ENCODE results near the gene THUMPD3. TPM values are rescaled to one million over a fixed set of nuclear protein-coding genes. Genes with fewer than 3 reads are reported as not detected.

Gene THUMPD3
- total and polyA plus RNA-seq, 2 of the 13 experiments (the other 11 are each of a cell fraction or from before 2014, with no cell fraction given) = 31.2 to 44.1 TPM

GRCh38 chr3:9422712-9423424, 60.0 kb downstream of the THUMPD3 start (continued):
- TF ChIP-seq ZNF343 (CRISPR knock-in tag; IDR thresholded peaks at IDR 0.05) (0 out of 2 replicates have a peak, but pooled peaks have one; percentile 77), ZNF263 (CRISPR knock-in tag; IDR thresholded peaks at IDR 0.05) (peak; percentile 73; the same call in 1 of the 2 replicates), POLR2A (IDR thresholded peaks at IDR 0.05; ENCODE audit: insufficient read depth in 1 of 2, low read depth in 2 of 2, low read length in 2 of 2) (peak; percentile 24 to 67; a peak in 2 of 4 replicates), HMG20B (CRISPR knock-in tag; conservative IDR thresholded peaks at IDR 0.05) (0 out of 2 replicates have a peak, but pooled peaks have one; percentile 46), ZEB1 (IDR thresholded peaks at IDR 0.05; ENCODE audit: insufficient replicate concordance, low read depth) (peak; percentile 99), MBD4 (IDR thresholded peaks at IDR 0.05; ENCODE audit: borderline replicate concordance, low read length) (peak; percentile 88), CTCF (CRISPR knock-in tag; IDR thresholded peaks at IDR 0.05) (peak; percentile 40), SRF (IDR thresholded peaks at IDR 0.05; ENCODE audit: low read depth, low read length) (no peak), ZBTB20 (CRISPR knock-in tag; IDR thresholded peaks at IDR 0.05; ENCODE audit: borderline replicate concordance, low read depth) (peak; percentile 79; the same call in 1 of the 2 replicates), KLF16 (CRISPR knock-in tag; IDR thresholded peaks at IDR 0.05) (peak in 1 of 2 experiments; percentile 87; a peak in 1 of 4 replicates), ZNF160 (CRISPR knock-in tag; IDR thresholded peaks at IDR 0.05) (no peak), ZFY (CRISPR knock-in tag; IDR thresholded peaks at IDR 0.05) (peak; percentile 79), ETV6 (CRISPR knock-in tag; conservative IDR thresholded peaks at IDR 0.05) (no peak), ZNF710 (CRISPR knock-in tag; IDR thresholded peaks at IDR 0.05; ENCODE audit: borderline replicate concordance) (peak; percentile 92), ARID5B (CRISPR knock-in tag; IDR thresholded peaks at IDR 0.05) (peak; percentile 97), ZNF225 (CRISPR knock-in tag; IDR thresholded peaks at IDR 0.05) (no peak), ZNF580 (CRISPR knock-in tag; IDR thresholded peaks at IDR 0.05; ENCODE audit: borderline replicate concordance, low read depth) (peak; percentile 81; the same call in 1 of the 2 replicates), ZNF337 (CRISPR knock-in tag; IDR thresholded peaks at IDR 0.05; ENCODE audit: borderline replicate concordance, low read depth) (peak; percentile 49; the same call in 1 of the 2 replicates), GATA4 (IDR thresholded peaks at IDR 0.05; ENCODE audit: borderline replicate concordance, low read depth) (0 out of 2 replicates have a peak, but pooled peaks have one; percentile 37), ZNF7 (CRISPR knock-in tag; IDR thresholded peaks at IDR 0.05) (no peak), SIN3A (IDR thresholded peaks at IDR 0.05; ENCODE audit: borderline replicate concordance, low read depth, low read length) (peak; percentile 71; the same call in 1 of the 2 replicates)

All from HepG2 (cell line).